Thyroid gland (tissue), 4 donors: Measurements from ENCODE around the gene VRK3. TPM values are rescaled to one million over a fixed set of nuclear protein-coding genes. Genes with fewer than 3 reads are reported as not detected.
"Not testable (repeated sequence)": the region's sequence is repeated elsewhere in the genome, so short reads cannot be mapped to it uniquely, and the experiment has no call there.

ENCODE experiments used
- DNase-seq, 2 donors: peaks; one replicate each; pipeline ENCODE4 v3.0.0-alpha.2; 2019
- H3K27ac ChIP-seq, 3 donors: fragments of 200-600 bp; sonication (generic); 1 replicate in 2 of 3; 2 replicates in 1 of 3; pipeline ENCODE4 v1.5.1; 2016 to 2019; ENCODE audit warnings: mild to moderate bottlenecking in 1 of 3, moderate library complexity in 1 of 3
- H3K27me3 ChIP-seq: fragments of 200-600 bp; sonication (generic); one replicate; pipeline ENCODE4 v1.5.1; 2019
- H3K36me3 ChIP-seq, 2 donors: fragments of 200-600 bp; sonication (generic); one replicate each; pipeline ENCODE4 v1.5.1; 2016 to 2019
- H3K4me1 ChIP-seq, 2 donors: fragments of 200-600 bp; sonication (generic); one replicate each; pipeline ENCODE4 v1.5.1; 2017 to 2019
- H3K4me3 ChIP-seq, 3 donors: fragments of 200-600 bp; sonication (generic); replicated peaks in 1 of 3; 1 replicate in 2 of 3; 2 replicates in 1 of 3; pipeline ENCODE4 v1.5.1; 2016; ENCODE audit warnings: mild to moderate bottlenecking in 1 of 3
- H3K9me3 ChIP-seq: fragments of 200-600 bp; sonication (generic); one replicate; pipeline ENCODE4 v1.5.1; 2017
- CTCF ChIP-seq, 6 experiments: fragments of 200-600 bp in 3 of 6; fragments of 450-650 bp in 3 of 6; sonication (generic) in 3 of 6; IDR thresholded peaks; one replicate each; pipeline ENCODE4 v1.5.1; 2016 to 2019; ENCODE audit warnings: antibody characterized with exemption in 6 of 6, mild to moderate bottlenecking in 2 of 6, inconsistent platforms in 1 of 6, moderate library complexity in 1 of 6
- POLR2A ChIP-seq, 2 donors: fragments of 450-650 bp; IDR thresholded peaks; one replicate each; pipeline ENCODE4 v1.6.1; 2017; ENCODE audit warnings: antibody characterized with exemption in 2 of 2, mild to moderate bottlenecking in 2 of 2, moderate library complexity in 1 of 2
- WGBS, 2 donors: methylation state at CpG; one replicate each; pipeline ENCODE4 v1.1.5; 2017; 5-methylcytosine and 5-hydroxymethylcytosine counted together
- intact Hi-C: fragments of 100-400 bp; cut with DNase I; formaldehyde crosslinking; loops from one replicate; pipeline ENCODE4 v1.15.1; 2023
- total RNA-seq, 4 donors: library from RNA; depleted of rRNA; stranded (reverse); fragments of >200 nt; gene quantifications; one replicate each; pipeline ENCODE4 v1.2.3, GENCODE V29; 2016

VRK3 gene
- total RNA-seq, 4 donors from 2014 or later = 34.7 to 52.1 (median 46.8) TPM

GRCh38 chr19:50060107-50060506, 34.9 kb upstream of the VRK3 start:
- no peak for DNase-seq
- intact Hi-C loops = no loop called here
- TF ChIP-seq CTCF (IDR thresholded peaks at IDR 0.05) = no peak
- TF ChIP-seq POLR2A (IDR thresholded peaks at IDR 0.05) = no peak
- H3K27me3 ChIP-seq = no peaks in the 10 kb centered on the region
- WGBS, 2 donors = 79 to 88% methylated on average over 15 of the region's 15 CpGs
- H3K9me3 ChIP-seq = no peaks in the 10 kb centered on the region
- no peaks in the 10 kb centered on the region for H3K36me3 ChIP-seq
- no peaks in the 10 kb centered on the region for H3K4me1 ChIP-seq
- H3K27ac ChIP-seq = no peak overlapping the region
- H3K4me3 ChIP-seq = no peak overlapping the region

GRCh38 chr19:50059045-50059444, 33.9 kb upstream of the VRK3 start:
- intact Hi-C loops = no loop called here
- no peak for DNase-seq
- no peaks in the 10 kb centered on the region for H3K9me3 ChIP-seq
- no peaks in the 10 kb centered on the region for H3K27me3 ChIP-seq
- no peaks in the 10 kb centered on the region for H3K4me1 ChIP-seq
- H3K4me3 ChIP-seq = no peak overlapping the region
- no peaks in the 10 kb centered on the region for H3K36me3 ChIP-seq
- WGBS, 2 donors = 83 to 92% methylated on average over 6 of the region's 6 CpGs
- no peak overlapping the region for H3K27ac ChIP-seq
- TF ChIP-seq CTCF (IDR thresholded peaks at IDR 0.05) = no peak
- TF ChIP-seq POLR2A (IDR thresholded peaks at IDR 0.05) = no peak

DNA sequence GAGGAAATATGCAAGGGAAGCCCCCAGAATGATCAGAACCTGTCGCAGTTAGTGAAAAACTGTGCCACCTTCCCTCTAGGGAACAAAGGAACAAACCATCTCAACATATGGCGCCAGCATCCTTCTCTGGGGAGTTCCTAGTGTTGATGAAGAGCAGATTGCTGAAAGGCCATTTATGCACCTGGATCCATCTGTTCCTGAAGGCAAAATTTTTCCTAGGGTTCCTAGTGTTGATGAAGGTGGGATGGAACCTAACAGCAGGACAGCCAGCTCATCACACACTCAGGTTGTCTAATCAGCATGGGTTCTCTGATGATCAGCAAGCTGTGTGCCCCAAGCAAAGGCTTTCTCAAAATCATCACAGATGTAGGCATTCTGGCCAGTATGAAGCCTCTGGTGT, 33.3 kb upstream of the VRK3 start:
- no peaks in the 10 kb centered on the region for H3K4me1 ChIP-seq
- H3K27ac ChIP-seq = no peak overlapping the region
- H3K4me3 ChIP-seq = no peak overlapping the region
- no peak for TF ChIP-seq POLR2A (IDR thresholded peaks at IDR 0.05)
- no peak for TF ChIP-seq CTCF (IDR thresholded peaks at IDR 0.05)
- intact Hi-C loops = no loop called here
- 79 to 96% methylated on average over 2 of the region's 2 CpGs for WGBS, 2 donors
- no peak for DNase-seq
- H3K9me3 ChIP-seq = no peaks in the 10 kb centered on the region
- H3K27me3 ChIP-seq = no peaks in the 10 kb centered on the region
- H3K36me3 ChIP-seq = no peaks in the 10 kb centered on the region

GRCh38 chr19:50053119-50053518, 27.9 kb upstream of the VRK3 start:
- H3K9me3 ChIP-seq = no peaks in the 10 kb centered on the region
- intact Hi-C loops = no loop called here

DNA sequence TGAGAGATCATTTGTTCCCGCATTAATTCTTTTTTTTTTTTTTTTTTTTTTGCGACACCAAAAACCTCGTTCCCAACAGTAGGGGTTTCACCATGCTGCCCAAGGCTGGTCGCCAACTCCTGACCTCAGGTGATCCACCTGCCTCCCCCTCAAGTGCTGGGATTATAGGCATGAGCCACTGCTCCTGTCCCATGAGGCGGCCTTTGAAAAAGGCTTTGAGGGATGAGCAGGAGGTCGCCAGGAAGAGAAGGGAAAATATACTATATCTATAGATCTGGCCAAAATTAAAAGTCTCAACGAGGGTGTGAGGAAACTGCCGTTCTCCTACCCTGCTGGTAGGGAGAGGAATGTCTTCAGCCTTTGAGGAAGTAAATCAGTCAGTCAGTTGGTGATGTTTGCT, 26.8 kb upstream of the VRK3 start:
- TF ChIP-seq CTCF (IDR thresholded peaks at IDR 0.05) = no peak
- no peak for TF ChIP-seq POLR2A (IDR thresholded peaks at IDR 0.05)
- peaks cover 4 to 11% of the 10 kb centered on the region in 2 donors for H3K4me1 ChIP-seq
- no peak overlapping the region for H3K4me3 ChIP-seq
- no peaks in the 10 kb centered on the region for H3K36me3 ChIP-seq
- DNase-seq = no peak
- no peaks in the 10 kb centered on the region for H3K27me3 ChIP-seq
- 81% methylated on average over 8 of the region's 8 CpGs for WGBS, 2 donors
- H3K9me3 ChIP-seq = no peaks in the 10 kb centered on the region
- intact Hi-C loops = no loop called here
- H3K27ac ChIP-seq = no peak overlapping the region

More at GRCh38 chr19:50053119-50053518, 27.9 kb upstream of the VRK3 start:
- Histone ChIP-seq H3K36me3 (no peaks in the 10 kb centered on the region), H3K4me1 (peaks cover 4 to 11% of the 10 kb centered on the region in 2 donors), H3K27ac (no peak overlapping the region), H3K4me3 (no peak overlapping the region), H3K27me3 (no peaks in the 10 kb centered on the region)
- WGBS, 2 donors = 74 to 76% methylated on average over 4 of the region's 4 CpGs
- no peak for TF ChIP-seq POLR2A (IDR thresholded peaks at IDR 0.05)
- TF ChIP-seq CTCF (IDR thresholded peaks at IDR 0.05) = no peak
- no peak for DNase-seq

DNA sequence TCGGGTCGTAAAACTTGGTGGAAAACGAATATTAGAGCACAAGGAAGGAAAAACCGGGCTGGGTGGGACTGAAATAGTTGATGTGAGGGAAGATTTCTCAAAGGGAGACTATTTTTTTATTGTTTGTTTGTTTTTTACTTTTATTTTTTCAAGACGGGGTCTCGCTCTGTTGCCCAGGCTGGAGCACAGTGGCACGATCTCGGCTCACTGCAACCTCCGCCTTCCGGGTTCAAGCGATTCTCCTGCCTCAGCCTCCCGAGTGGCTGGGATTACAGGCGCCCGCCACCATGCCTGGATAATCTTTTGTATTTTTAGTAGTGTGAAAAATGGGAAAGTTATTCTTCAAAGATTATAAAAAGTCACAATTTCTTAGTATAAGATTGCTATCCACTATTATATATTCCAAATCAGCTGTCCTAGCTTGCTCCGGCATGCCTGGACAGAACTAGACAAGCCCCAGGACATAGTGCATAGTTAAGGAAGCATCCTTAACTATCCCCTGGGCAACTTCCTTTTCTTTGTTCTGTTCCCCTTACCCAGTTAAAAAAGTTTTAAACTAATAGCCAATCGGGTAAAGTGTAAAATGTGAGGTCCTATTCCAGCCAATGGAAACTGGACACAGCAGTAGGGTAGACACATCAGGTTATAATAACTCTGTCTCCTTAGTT, 26.2 kb upstream of the VRK3 start:
- H3K27me3 ChIP-seq, DNase-seq, H3K9me3 ChIP-seq, H3K36me3 ChIP-seq, H3K27ac ChIP-seq, intact Hi-C loops: not testable (repeated sequence)
- Histone ChIP-seq H3K4me1 (peaks cover 4 to 11% of the 10 kb centered on the region in 2 donors), H3K4me3 (peak overlapping the region in 1 of 3 donors; percentile 35)
- WGBS, 2 donors = 35 to 44% methylated on average over 16 of the region's 16 CpGs
